Measurements from ENCODE around the gene NAALADL2. TPM values are rescaled to one million over a fixed set of nuclear protein-coding genes. Genes with fewer than 3 reads are reported as not detected.

Gene NAALADL2
- total RNA-seq, 1 experiment from 2014 or later: 1.6 TPM

DNA sequence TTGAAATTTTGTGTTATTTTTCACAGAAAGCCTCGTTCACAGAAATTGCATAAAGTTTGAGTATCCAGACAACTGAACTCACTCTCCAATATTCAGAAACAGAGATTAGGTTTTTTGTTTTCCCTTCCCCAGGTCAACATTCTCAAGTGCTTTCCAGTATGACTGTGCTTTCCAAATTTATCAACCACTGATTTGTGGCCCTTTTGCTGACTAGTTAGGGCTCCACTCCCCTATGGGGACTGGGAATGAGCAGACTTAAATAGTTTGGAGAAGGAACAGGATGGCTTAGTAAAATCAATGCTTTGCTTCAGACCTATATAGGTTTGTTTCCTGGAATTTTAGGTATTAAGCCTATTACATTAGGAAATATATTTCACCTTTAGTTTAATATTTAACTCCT is 38.2 kb upstream of the NAALADL2 start:
- no peak overlapping the region for H2BK20ac ChIP-seq (ENCODE audit: low read depth, low read length, poor library complexity, severe bottlenecking)
- no peaks in the 10 kb centered on the region for H3K23me2 ChIP-seq (ENCODE audit: insufficient read length, low read depth, low read length, poor library complexity, severe bottlenecking)
- no peaks in the 10 kb centered on the region for H3K79me2 ChIP-seq (ENCODE audit: insufficient read depth, low read length)
- no peak overlapping the region for H4K91ac ChIP-seq (ENCODE audit: insufficient read length, low read depth, low read length)
- no peaks in the 10 kb centered on the region for H4K20me1 ChIP-seq (ENCODE audit: control insufficient read depth, insufficient read depth, insufficient read length)
- WGBS (ENCODE audit: extremely low coverage, insufficient read length, low lambda C conversion rate): no CpG with 5 or more reads among the region's 1 CpG
- H3K27ac Mint-ChIP-seq: no peak overlapping the region
- no peak overlapping the region for H4K8ac ChIP-seq (replicated peaks; ENCODE audit: insufficient read length, low read depth, low read length)
- H3K23ac ChIP-seq (ENCODE audit: insufficient read length, low read depth, low read length): no peak overlapping the region
- no peak overlapping the region for H2AFZ ChIP-seq (ENCODE audit: low read length)
- H3T11ph ChIP-seq (ENCODE audit: low read length): no peak overlapping the region
- no peak overlapping the region for H3K27ac ChIP-seq (ENCODE audit: insufficient read length, low read depth, low read length)
- H3K9me3 Mint-ChIP-seq: peaks cover 0 to 2% of the 10 kb centered on the region in 2 experiments; a peak in 1 of 5 replicates
- no peak overlapping the region for H3K18ac ChIP-seq (ENCODE audit: insufficient read length, low read depth, low read length)
- no peak overlapping the region for H2BK12ac ChIP-seq (ENCODE audit: insufficient read length, low read depth, low read length)
- H3K79me1 ChIP-seq (ENCODE audit: insufficient read depth, low read depth, low read length, poor library complexity, severe bottlenecking): no peaks in the 10 kb centered on the region
- no peak overlapping the region for H3K4me3 Mint-ChIP-seq
- no peak overlapping the region for H4K5ac ChIP-seq (ENCODE audit: insufficient read length, low read depth, low read length)
- no peaks in the 10 kb centered on the region for H3K36me3 Mint-ChIP-seq (ENCODE audit: insufficient read depth in 1 of 3, low read depth in 3 of 3)
- no peak overlapping the region for H3K9ac ChIP-seq (ENCODE audit: extremely low read depth, insufficient read length, low read length)
- no peaks in the 10 kb centered on the region for H3K9me3 ChIP-seq (ENCODE audit: control insufficient read depth, low read depth, low read length)
- peaks cover 2 to 4% of the 10 kb centered on the region in 2 experiments; a peak in 2 of 4 replicates for H3K4me1 Mint-ChIP-seq
- no peak for DNase-seq
- H3K14ac ChIP-seq (ENCODE audit: insufficient read depth, low read length): no peak overlapping the region
- no peaks in the 10 kb centered on the region for H3K27me3 ChIP-seq (ENCODE audit: insufficient read depth, low read length)
- no peaks in the 10 kb centered on the region for H3K27me3 Mint-ChIP-seq (ENCODE audit: low read depth)
- H2BK15ac ChIP-seq (ENCODE audit: low read depth, low read length): no peak overlapping the region
- no peak overlapping the region for H2BK5ac ChIP-seq (ENCODE audit: insufficient read length, low read length)
- H2AK5ac ChIP-seq (ENCODE audit: insufficient read length, low read length): no peak overlapping the region
- no peak overlapping the region for H3K4ac ChIP-seq (ENCODE audit: low read depth, low read length)
- no peak overlapping the region for H3K56ac ChIP-seq (ENCODE audit: insufficient read length, low read depth, low read length)
- H3K4me1 ChIP-seq (ENCODE audit: insufficient read depth, low read length): no peaks in the 10 kb centered on the region
- no peak for TF ChIP-seq CTCF (conservative IDR thresholded peaks at IDR 0.05)
- no peak overlapping the region for H2BK120ac ChIP-seq (ENCODE audit: low read depth, low read length, poor library complexity, severe bottlenecking)
- H3K4me2 ChIP-seq (ENCODE audit: insufficient read depth, insufficient read length, low read length): no peak overlapping the region

Measured in H9 (cell line).